K562 (cell line): ENCODE measurements around the gene CCL4. TPM values are rescaled to one million over a fixed set of nuclear protein-coding genes. Genes with fewer than 3 reads are reported as not detected.
"Not testable (repeated sequence)": the region's sequence is repeated elsewhere in the genome, so short reads cannot be mapped to it uniquely, and the experiment has no call there.

Experiments
- ATAC-seq: fragments of 200-7000 bp; cut with Tn5 transposase; 3 replicates; pipeline ENCODE4 v1.9.1; 2020; ENCODE audit warnings: moderate library complexity
- BruUV-seq: library from RNA; stranded (reverse); fragments of 400-500 nt; replicated peaks from 2 replicates; lab custom pipeline; 2021; lab: Mats Ljungman, UMichigan
- CTCF ChIA-PET: fragments of 300-600 bp; formaldehyde crosslinking; extraction: SDS; loops from one replicate; lab custom pipeline; 2021; ENCODE audit warnings: low intra/inter-chr PET ratio; lab: Yijun Ruan, JAX
- POLR2A ChIA-PET: fragments of 300-600, 350-650 bp; sonication (Branson Sonifier 250); formaldehyde crosslinking; extraction: SDS; loops from one replicate; lab custom pipeline; 2021; ENCODE audit warnings: antibody characterized with exemption, inconsistent platforms; lab: Yijun Ruan, JAX
- DNase-seq, 4 experiments: peaks; one replicate each; pipeline versions ENCODE4 v3.0.0 to v3.0.0-alpha.2; 2011 to 2018; ENCODE audit warnings: low spot score in 3 of 4, mixed read lengths in 3 of 4; ENCODE audit errors: extremely low read depth in 1 of 4
- FAIRE-seq: peaks from 2 replicates; lab custom pipeline; 2011; peaks lifted over from hg19 to GRCh38; lab: Jason Lieb, UNC
- H2AFZ ChIP-seq: 2 replicates; pipeline ENCODE4 v1.6.0; 2011; ENCODE audit warnings: low read depth, low read length, control low read depth, inconsistent platforms
- H3K27ac ChIP-seq: fragments of 200-600 bp; 3 replicates; pipeline ENCODE4 v1.8.0; 2011; ENCODE audit warnings: low read depth, mild to moderate bottlenecking, control low read depth, inconsistent platforms, low read length, moderate library complexity, mixed read lengths; ENCODE audit errors: extremely low read depth
- H3K27me3 ChIP-seq, 2 experiments: fragments of 300-600 bp in 1 of 2; 2 replicates in 1 of 2; 3 replicates in 1 of 2; pipeline versions ENCODE4 v1.6.0 to v1.8.0; 2011; ENCODE audit warnings: inconsistent platforms in 2 of 2, low read length in 2 of 2, mild to moderate bottlenecking in 1 of 2, mixed read lengths in 1 of 2, moderate library complexity in 1 of 2; ENCODE audit not compliant: control insufficient read depth in 2 of 2, insufficient read depth in 2 of 2
- H3K36me3 ChIP-seq: fragments of 300-600 bp; 3 replicates; pipeline ENCODE4 v1.8.0; 2011; ENCODE audit warnings: mild to moderate bottlenecking, low read length, inconsistent platforms; ENCODE audit not compliant: control insufficient read depth, insufficient read depth
- H3K4me1 ChIP-seq, 2 experiments: fragments of 200-600 bp in 1 of 2; replicated peaks in 1 of 2; 2 replicates in 1 of 2; 3 replicates in 1 of 2; pipeline versions ENCODE4 v1.5.1 to v1.8.0; 2011; ENCODE audit warnings: inconsistent platforms in 2 of 2, low read length in 2 of 2, mild to moderate bottlenecking in 1 of 2, mixed read lengths in 1 of 2, moderate library complexity in 1 of 2; ENCODE audit not compliant: control insufficient read depth in 2 of 2, insufficient read depth in 2 of 2
- H3K4me2 ChIP-seq: 2 replicates; pipeline ENCODE4 v1.6.1; 2011; ENCODE audit warnings: low read length, control low read depth, inconsistent platforms, mixed read lengths; ENCODE audit not compliant: insufficient read depth
- H3K4me3 ChIP-seq: fragments of 200-600 bp; sonication (generic), shearing (Covaris generic); 2 replicates; pipeline ENCODE4 v1.5.1; 2016; ENCODE audit warnings: control low read depth, inconsistent platforms
- H3K79me2 ChIP-seq: fragments of 200-600 bp; 3 replicates; pipeline ENCODE4 v1.8.0; 2011; ENCODE audit warnings: low read length, inconsistent platforms; ENCODE audit not compliant: control insufficient read depth, insufficient read depth
- H3K9ac ChIP-seq, 2 experiments: 2 replicates each; pipeline versions ENCODE4 v1.6.0 to v1.6.1; 2011; ENCODE audit warnings: low read depth in 2 of 2, low read length in 2 of 2, control low read depth in 1 of 2, inconsistent platforms in 1 of 2, mild to moderate bottlenecking in 1 of 2, mixed read lengths in 1 of 2; ENCODE audit not compliant: insufficient read depth in 1 of 2
- H3K9me1 ChIP-seq: one replicate; pipeline ENCODE4 v1.6.0; 2011; ENCODE audit warnings: inconsistent platforms, mild to moderate bottlenecking, low read length, moderate library complexity; ENCODE audit not compliant: control insufficient read depth, insufficient read depth
- H3K9me3 ChIP-seq: replicated peaks from 2 replicates; pipeline ENCODE4 v1.5.1; 2011; ENCODE audit warnings: low read depth, low read length, inconsistent platforms; ENCODE audit not compliant: control insufficient read depth, insufficient read depth
- H4K20me1 ChIP-seq: replicated peaks from 2 replicates; pipeline ENCODE4 v1.6.1; 2011; ENCODE audit warnings: low read length, inconsistent platforms, mixed read lengths; ENCODE audit not compliant: control insufficient read depth, insufficient read depth
- WGBS: fragments of 100-300 bp; shearing (Covaris generic); methylation state at CpG from one replicate; pipeline ENCODE4 v1.1.6; 2016; ENCODE audit warnings: low coverage, mixed read lengths; ENCODE audit not compliant: insufficient coverage; ENCODE audit errors: missing lambda C conversion rate; 5-methylcytosine and 5-hydroxymethylcytosine counted together
- in situ Hi-C: fragments of 300-500 bp; cut with MboI; formaldehyde crosslinking; loops from 4 replicates; pipeline ENCODE4 v1.15.0; 2018; ENCODE audit warnings: inconsistent platforms, mixed read lengths
- intact Hi-C: fragments of 100-400 bp; cut with micrococcal nuclease; formaldehyde crosslinking; loops from 2 replicates; pipeline ENCODE4 v1.14.2; 2022
- polyA plus RNA-seq, 8 experiments: library from polyadenylated mRNA; depleted of rRNA in 4 of 8; stranded (reverse) in 5 of 8; unstranded in 3 of 8; fragments of >200 nt; fragmentation: Nextera tagmentation in 2 of 8; fragmentation: Illumina TruSeq in 1 of 8; extraction: Ambion mirVana in 2 of 8; extraction: Trizol in 1 of 8; gene quantifications; 2 replicates each; pipeline versions ENCODE4 v1.2.1 to v1.2.3, GENCODE V29; 2011 to 2014; ENCODE audit warnings: inconsistent platforms in 1 of 8, missing spikeins in 1 of 8
- total RNA-seq, 7 experiments: library from RNA; depleted of rRNA in 6 of 7; stranded (reverse); fragments of >200 nt in 6 of 7; fragmentation: Illumina TruSeq in 2 of 7; extraction: Trizol in 2 of 7; gene quantifications; 2 replicates each; pipeline versions ENCODE4 v1.2.1 to v1.2.3, GENCODE V29; 2011 to 2021; ENCODE audit warnings: low replicate concordance in 1 of 7

Gene CCL4
- total and polyA plus RNA-seq, 9 of the 15 experiments (the other 6 are each of a cell fraction or from before 2014, with no cell fraction given): 0.91 TPM; not detected in 8

DNA sequence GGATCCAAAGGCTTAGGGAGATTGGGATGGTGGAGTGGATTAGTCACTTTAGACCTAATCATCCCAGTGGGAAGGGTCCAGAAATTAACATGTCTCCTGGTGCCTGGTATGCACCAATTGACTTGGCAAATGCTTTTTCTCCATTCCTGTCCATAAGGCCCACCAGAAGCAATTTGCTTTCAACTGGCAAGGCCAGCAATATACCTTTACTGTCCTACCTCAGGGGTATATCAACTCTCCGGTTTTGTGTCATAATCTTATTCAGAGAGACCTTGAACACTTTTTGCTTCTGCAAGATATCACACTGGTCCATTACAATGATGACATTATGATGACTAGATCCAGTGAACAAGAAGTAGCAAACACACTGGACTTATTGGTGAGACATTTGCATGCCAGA lies 9.5 kb downstream of the CCL4 start:
- intact Hi-C loops, CTCF ChIA-PET, H3K4me2 ChIP-seq: not testable (repeated sequence)

DNA sequence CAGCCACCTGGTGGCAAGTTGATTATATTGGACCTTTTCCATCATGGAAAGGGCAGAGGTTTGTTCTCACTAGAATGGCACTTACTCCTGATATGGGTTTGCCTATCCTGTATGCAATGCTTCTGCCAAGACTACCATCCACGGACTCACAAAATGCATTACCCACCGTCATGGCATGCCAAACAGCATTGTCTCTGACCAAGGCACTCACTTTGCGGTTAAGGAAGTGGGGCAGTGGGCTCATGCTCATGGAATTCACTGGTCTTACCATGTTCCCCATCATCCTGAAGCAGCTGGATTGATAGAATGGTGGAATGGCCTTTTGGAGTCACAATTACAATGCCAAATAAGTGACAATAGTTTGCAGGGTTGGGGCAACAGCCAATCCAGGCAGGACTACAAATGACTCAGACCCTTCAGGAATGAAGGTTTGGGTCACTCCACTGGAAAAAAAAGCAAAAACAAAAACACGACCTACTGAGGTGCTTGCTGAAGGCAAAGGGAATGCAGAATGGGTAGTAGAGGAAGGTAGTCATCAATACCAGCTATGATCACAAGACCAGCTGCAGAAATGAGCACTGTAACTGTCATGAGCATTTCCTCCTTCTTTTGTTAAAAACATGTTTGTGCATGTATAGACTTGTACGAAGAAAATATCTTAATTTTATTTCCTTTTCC lies 11.5 kb downstream of the CCL4 start:
- ATAC-seq, in situ Hi-C loops, FAIRE-seq, intact Hi-C loops, H3K4me1 ChIP-seq, H3K36me3 ChIP-seq, BruUV-seq, H2AFZ ChIP-seq, H3K79me2 ChIP-seq, H3K27me3 ChIP-seq, H3K9me3 ChIP-seq, H3K4me3 ChIP-seq, H3K4me2 ChIP-seq, H4K20me1 ChIP-seq, POLR2A ChIA-PET, H3K9ac ChIP-seq, H3K27ac ChIP-seq, H3K9me1 ChIP-seq, CTCF ChIA-PET, DNase-seq: not testable (repeated sequence)
- WGBS: 0% methylated on average over 5 of the region's 5 CpGs

More for the DNA sequence above, 9.5 kb downstream of the CCL4 start:
- H3K4me3 ChIP-seq, H3K27ac ChIP-seq, in situ Hi-C loops, H3K79me2 ChIP-seq, FAIRE-seq, DNase-seq, BruUV-seq, H3K9me1 ChIP-seq, ATAC-seq, H3K9ac ChIP-seq, H3K9me3 ChIP-seq, H3K36me3 ChIP-seq, H2AFZ ChIP-seq, H3K4me1 ChIP-seq, H4K20me1 ChIP-seq, H3K27me3 ChIP-seq: not testable (repeated sequence)
- WGBS: 0% methylated on average over 1 of the region's 1 CpG
- POLR2A ChIA-PET: interaction anchor here (0.6 kb wide), 1 partner anchor 54 kb away, joined by 3 read pairs; no protein-coding TSS in a partner anchor

DNA sequence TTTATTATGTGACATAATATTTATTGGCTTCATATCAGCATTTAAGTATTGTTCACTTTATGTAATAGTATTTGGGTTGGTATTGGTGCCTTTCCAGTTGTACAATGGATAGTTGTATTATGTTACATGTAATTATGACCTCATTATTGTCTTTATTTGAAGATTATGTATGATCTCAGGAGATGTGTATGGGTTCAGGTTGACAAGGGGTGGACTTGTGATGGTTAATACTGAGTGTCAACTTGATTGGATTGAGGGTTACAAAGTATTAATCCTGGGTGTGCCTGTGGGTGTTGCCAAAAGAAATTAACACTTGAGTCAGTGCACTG lies 12.0 kb downstream of the CCL4 start:
- CTCF ChIA-PET, POLR2A ChIA-PET, H3K36me3 ChIP-seq, H3K4me1 ChIP-seq, BruUV-seq, H2AFZ ChIP-seq, in situ Hi-C loops, H3K27me3 ChIP-seq, DNase-seq, H3K9ac ChIP-seq, FAIRE-seq, H3K27ac ChIP-seq, H3K4me2 ChIP-seq, H3K9me1 ChIP-seq, H3K79me2 ChIP-seq, H4K20me1 ChIP-seq, H3K9me3 ChIP-seq, intact Hi-C loops, ATAC-seq, H3K4me3 ChIP-seq: not testable (repeated sequence)
